Hematopoietic multipotent progenitor cell treated with erythropoietin and hydrocortisone succinate and interleukin-3 and kit ligand, for 4 days (in vitro differentiated cells): ENCODE measurements around the gene DGKH.
"Not testable (repeated sequence)": the region's sequence is repeated elsewhere in the genome, so short reads cannot be mapped to it uniquely, and the experiment has no call there.

Experiments used
- DNase-seq: peaks from one replicate; pipeline ENCODE4 v3.0.0-alpha.2; 2015

The DGKH gene

GRCh38 chr13:42116225-42116624 lies 67.8 kb downstream of the DGKH start:
- DNase-seq: no peak

- no peak for DNase-seq
These were observed 70.6 kb downstream of the DGKH start for GRCh38 chr13:42119041-42119440.

- no peak for DNase-seq
These were observed 71.4 kb downstream of the DGKH start for GRCh38 chr13:42119875-42120274.

GRCh38 chr13:42123600-42123999 lies 75.2 kb downstream of the DGKH start:
- no peak for DNase-seq

GRCh38 chr13:42125046-42125445 lies 76.6 kb downstream of the DGKH start:
- DNase-seq: no peak

- no peak for DNase-seq
These were observed 78.6 kb downstream of the DGKH start for GRCh38 chr13:42127047-42127446.

GRCh38 chr13:42129033-42129432 lies 80.6 kb downstream of the DGKH start:
- no peak for DNase-seq

GRCh38 chr13:42136518-42136917 lies 88.1 kb downstream of the DGKH start:
- no peak for DNase-seq

- no peak for DNase-seq
These were observed 89.5 kb downstream of the DGKH start for GRCh38 chr13:42137856-42138537.

GRCh38 chr13:42140494-42140893 lies 92.0 kb downstream of the DGKH start:
- no peak for DNase-seq

- not testable (repeated sequence) for DNase-seq
These were observed 92.6 kb downstream of the DGKH start for GRCh38 chr13:42141052-42141451.

GRCh38 chr13:42146359-42146758 lies 97.9 kb downstream of the DGKH start:
- no peak for DNase-seq

GRCh38 chr13:42148538-42148937 lies 100.1 kb downstream of the DGKH start:
- DNase-seq: peak; percentile 9

GRCh38 chr13:42149136-42149535 lies 100.7 kb downstream of the DGKH start:
- no peak for DNase-seq

GRCh38 chr13:42151781-42152180 lies 103.3 kb downstream of the DGKH start:
- DNase-seq: no peak

GRCh38 chr13:42152495-42152894 lies 104.0 kb downstream of the DGKH start:
- no peak for DNase-seq

GRCh38 chr13:42153199-42154113 lies 105.0 kb downstream of the DGKH start:
- DNase-seq: no peak

GRCh38 chr13:42155251-42155650 lies 106.8 kb downstream of the DGKH start:
- DNase-seq: no peak

GRCh38 chr13:42163338-42163737 lies 114.9 kb downstream of the DGKH start:
- not testable (repeated sequence) for DNase-seq

- not testable (repeated sequence) for DNase-seq
These were observed 115.5 kb downstream of the DGKH start for GRCh38 chr13:42163910-42164309.

GRCh38 chr13:42164557-42165125 lies 116.2 kb downstream of the DGKH start:
- DNase-seq: no peak

GRCh38 chr13:42168496-42168895 lies 120.0 kb downstream of the DGKH start:
- DNase-seq: no peak

- no peak for DNase-seq
These were observed 121.6 kb downstream of the DGKH start for GRCh38 chr13:42170029-42170428.
